ENCODE measurements around the gene RAB3B. TPM values are rescaled to one million over a fixed set of nuclear protein-coding genes. Genes with fewer than 3 reads are reported as not detected.

Gene RAB3B
- total and polyA plus RNA-seq, 2 experiments from 2014 or later: 1.5 to 6.9 TPM

GRCh38 chr1:51945591-51945990, 44.9 kb downstream of the RAB3B start:
- Histone ChIP-seq H3K36me3 (no peaks in the 10 kb centered on the region), H3K4me1 (ENCODE audit: low read depth) (peaks cover 4% of the 10 kb centered on the region), H3K9me3 (ENCODE audit: low read depth) (no peaks in the 10 kb centered on the region), H3K27ac (no peak overlapping the region), H3K27me3 (no peaks in the 10 kb centered on the region), H3K4me3 (no peak overlapping the region)
- DNase-seq (ENCODE audit: low read depth in 1 of 2, low spot score in 1 of 2): peak in 1 of 2 donors; percentile 42
- no peak for TF ChIP-seq CTCF (IDR thresholded peaks at IDR 0.05; ENCODE audit: low read depth, low read length)

- no peak for TF ChIP-seq CTCF (IDR thresholded peaks at IDR 0.05; ENCODE audit: low read depth, low read length)
- no peaks in the 10 kb centered on the region for H3K4me1 ChIP-seq (ENCODE audit: low read depth)
- no peak overlapping the region for H3K4me3 ChIP-seq
- H3K27ac ChIP-seq: no peak overlapping the region
- no peaks in the 10 kb centered on the region for H3K36me3 ChIP-seq
- no peak for DNase-seq (ENCODE audit: low read depth in 1 of 2, low spot score in 1 of 2)
- H3K9me3 ChIP-seq (ENCODE audit: low read depth): no peaks in the 10 kb centered on the region
- no peaks in the 10 kb centered on the region for H3K27me3 ChIP-seq
Measured at GRCh38 chr1:51942281-51942680, 48.2 kb downstream of the RAB3B start.

GRCh38 chr1:51941528-51941927, 49.0 kb downstream of the RAB3B start:
- H3K27me3 ChIP-seq: no peaks in the 10 kb centered on the region
- H3K4me3 ChIP-seq: no peak overlapping the region
- TF ChIP-seq CTCF (IDR thresholded peaks at IDR 0.05; ENCODE audit: low read depth, low read length): no peak
- H3K27ac ChIP-seq: no peak overlapping the region
- no peaks in the 10 kb centered on the region for H3K9me3 ChIP-seq (ENCODE audit: low read depth)
- H3K4me1 ChIP-seq (ENCODE audit: low read depth): no peaks in the 10 kb centered on the region
- no peak for DNase-seq (ENCODE audit: low read depth in 1 of 2, low spot score in 1 of 2)
- no peaks in the 10 kb centered on the region for H3K36me3 ChIP-seq

GRCh38 chr1:51937112-51937511, 53.4 kb downstream of the RAB3B start:
- no peak for TF ChIP-seq CTCF (IDR thresholded peaks at IDR 0.05; ENCODE audit: low read depth, low read length)
- H3K27ac ChIP-seq: no peak overlapping the region
- no peaks in the 10 kb centered on the region for H3K36me3 ChIP-seq

GRCh38 chr1:51936531-51936930, 54.0 kb downstream of the RAB3B start:
- DNase-seq (ENCODE audit: low read depth in 1 of 2, low spot score in 1 of 2): peak in 1 of 2 donors; percentile 19
- no peaks in the 10 kb centered on the region for H3K36me3 ChIP-seq

More at GRCh38 chr1:51937112-51937511, 53.4 kb downstream of the RAB3B start:
- Histone ChIP-seq H3K27me3 (no peaks in the 10 kb centered on the region), H3K4me3 (no peak overlapping the region), H3K4me1 (ENCODE audit: low read depth) (no peaks in the 10 kb centered on the region), H3K9me3 (ENCODE audit: low read depth) (no peaks in the 10 kb centered on the region)
- no peak for DNase-seq (ENCODE audit: low read depth in 1 of 2, low spot score in 1 of 2)

More at GRCh38 chr1:51936531-51936930, 54.0 kb downstream of the RAB3B start:
- H3K4me3 ChIP-seq: no peak overlapping the region
- H3K4me1 ChIP-seq (ENCODE audit: low read depth): no peaks in the 10 kb centered on the region
- TF ChIP-seq CTCF (IDR thresholded peaks at IDR 0.05; ENCODE audit: low read depth, low read length): peak; percentile 11
- H3K27me3 ChIP-seq: no peaks in the 10 kb centered on the region
- no peaks in the 10 kb centered on the region for H3K9me3 ChIP-seq (ENCODE audit: low read depth)
- no peak overlapping the region for H3K27ac ChIP-seq

Measured in cardiac muscle cell (in vitro differentiated cells and primary cell).